ENCODE data around the gene TCERG1. TPM values are rescaled to one million over a fixed set of nuclear protein-coding genes. Genes with fewer than 3 reads are reported as not detected.

Gene TCERG1
- total RNA-seq, 1 experiment from 2014 or later: 142 TPM

DNA sequence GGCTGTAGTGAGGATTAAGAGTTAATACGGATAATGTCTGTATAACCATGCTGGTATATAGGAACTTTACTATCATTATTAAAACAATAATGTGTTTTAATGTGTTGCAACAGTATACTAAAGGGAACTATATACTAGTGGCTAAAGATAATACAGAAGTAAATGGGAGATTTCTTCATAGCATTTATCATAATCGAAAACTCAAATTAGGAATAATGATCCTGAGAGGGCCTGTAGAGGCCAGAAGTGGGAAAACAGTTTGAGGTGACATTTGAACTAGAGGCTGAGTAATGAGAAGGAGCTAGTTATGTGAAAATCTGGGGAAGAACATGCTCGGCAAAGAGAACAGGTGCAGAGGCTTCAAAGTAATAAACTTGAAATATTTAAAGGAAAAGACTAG, 2.9 kb downstream of the TCERG1 start:
- Histone ChIP-seq H3K4me1 (ENCODE audit: insufficient read depth, low read length, poor library complexity, severe bottlenecking) (peaks cover 15% of the 10 kb centered on the region), H3K27ac (ENCODE audit: low read depth, low read length, poor library complexity, severe bottlenecking) (no peak overlapping the region), H3K9me3 (ENCODE audit: low read depth, low read length, poor library complexity, severe bottlenecking) (no peaks in the 10 kb centered on the region), H3K27me3 (replicated peaks; ENCODE audit: insufficient read depth, low read depth, low read length, poor library complexity) (no peaks in the 10 kb centered on the region), H3K36me3 (ENCODE audit: insufficient read depth, low read length, poor library complexity, severe bottlenecking) (peaks cover 8% of the 10 kb centered on the region), H3K4me3 (ENCODE audit: low read depth, low read length, poor library complexity, severe bottlenecking) (no peak overlapping the region)
- ChIA-PET POLR2A (ENCODE audit: low non-redundant PET) (no interaction called here), CTCF (no interaction called here)
- DNase-seq (ENCODE audit: low spot score): no peak
- TF ChIP-seq, protein P1, sequence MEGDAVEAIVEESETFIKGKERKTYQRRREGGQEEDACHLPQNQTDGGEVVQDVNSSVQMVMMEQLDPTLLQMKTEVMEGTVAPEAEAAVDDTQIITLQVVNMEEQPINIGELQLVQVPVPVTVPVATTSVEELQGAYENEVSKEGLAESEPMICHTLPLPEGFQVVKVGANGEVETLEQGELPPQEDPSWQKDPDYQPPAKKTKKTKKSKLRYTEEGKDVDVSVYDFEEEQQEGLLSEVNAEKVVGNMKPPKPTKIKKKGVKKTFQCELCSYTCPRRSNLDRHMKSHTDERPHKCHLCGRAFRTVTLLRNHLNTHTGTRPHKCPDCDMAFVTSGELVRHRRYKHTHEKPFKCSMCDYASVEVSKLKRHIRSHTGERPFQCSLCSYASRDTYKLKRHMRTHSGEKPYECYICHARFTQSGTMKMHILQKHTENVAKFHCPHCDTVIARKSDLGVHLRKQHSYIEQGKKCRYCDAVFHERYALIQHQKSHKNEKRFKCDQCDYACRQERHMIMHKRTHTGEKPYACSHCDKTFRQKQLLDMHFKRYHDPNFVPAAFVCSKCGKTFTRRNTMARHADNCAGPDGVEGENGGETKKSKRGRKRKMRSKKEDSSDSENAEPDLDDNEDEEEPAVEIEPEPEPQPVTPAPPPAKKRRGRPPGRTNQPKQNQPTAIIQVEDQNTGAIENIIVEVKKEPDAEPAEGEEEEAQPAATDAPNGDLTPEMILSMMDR (conservative IDR thresholded peaks at IDR 0.05; ENCODE audit: low read depth, low read length): no peak
- no peak for TF ChIP-seq EZH2 (IDR thresholded peaks at IDR 0.05; ENCODE audit: borderline replicate concordance, low read depth, low read length, poor library complexity, severe bottlenecking)
- intact Hi-C loops (cut with micrococcal nuclease; ENCODE audit: unreplicated experiment): no loop called here
- no TSS peak for BruUV-seq (replicated peaks)

DNA sequence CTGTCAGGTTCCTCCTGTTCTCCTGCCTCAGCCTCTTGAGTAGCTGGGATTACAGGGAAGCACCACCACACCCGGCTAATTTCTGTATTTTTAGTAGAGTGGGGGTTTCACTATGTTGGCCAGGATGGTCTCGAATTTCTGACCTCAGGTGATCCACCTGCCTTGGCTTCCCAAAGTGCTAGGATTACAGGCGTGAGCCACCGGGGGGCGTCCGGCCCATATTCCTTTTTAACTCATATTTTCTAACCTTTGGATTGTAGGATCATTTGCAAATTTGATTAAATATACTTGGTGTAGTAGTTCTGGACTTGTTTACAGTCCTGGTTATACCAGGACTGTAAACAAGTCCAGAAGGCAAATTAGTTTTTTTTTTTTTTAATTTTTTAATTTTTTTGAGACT, 4.3 kb downstream of the TCERG1 start:
- no peaks in the 10 kb centered on the region for H3K27me3 ChIP-seq (replicated peaks; ENCODE audit: insufficient read depth, low read depth, low read length, poor library complexity)
- CTCF ChIA-PET: no interaction called here
- no peaks in the 10 kb centered on the region for H3K9me3 ChIP-seq (ENCODE audit: low read depth, low read length, poor library complexity, severe bottlenecking)
- H3K4me1 ChIP-seq (ENCODE audit: insufficient read depth, low read length, poor library complexity, severe bottlenecking): peaks cover 15% of the 10 kb centered on the region
- intact Hi-C loops (cut with micrococcal nuclease; ENCODE audit: unreplicated experiment): no loop called here
- H3K27ac ChIP-seq (ENCODE audit: low read depth, low read length, poor library complexity, severe bottlenecking): no peak overlapping the region
- POLR2A ChIA-PET (ENCODE audit: low non-redundant PET): no interaction called here
- no peak for TF ChIP-seq EZH2 (IDR thresholded peaks at IDR 0.05; ENCODE audit: borderline replicate concordance, low read depth, low read length, poor library complexity, severe bottlenecking)
- TF ChIP-seq, protein P1 (conservative IDR thresholded peaks at IDR 0.05; ENCODE audit: low read depth, low read length): peak; percentile 44
- BruUV-seq (replicated peaks): no TSS peak
- peaks cover 22% of the 10 kb centered on the region for H3K36me3 ChIP-seq (ENCODE audit: insufficient read depth, low read length, poor library complexity, severe bottlenecking)
- no peak overlapping the region for H3K4me3 ChIP-seq (ENCODE audit: low read depth, low read length, poor library complexity, severe bottlenecking)
- DNase-seq (ENCODE audit: low spot score): no peak

DNA sequence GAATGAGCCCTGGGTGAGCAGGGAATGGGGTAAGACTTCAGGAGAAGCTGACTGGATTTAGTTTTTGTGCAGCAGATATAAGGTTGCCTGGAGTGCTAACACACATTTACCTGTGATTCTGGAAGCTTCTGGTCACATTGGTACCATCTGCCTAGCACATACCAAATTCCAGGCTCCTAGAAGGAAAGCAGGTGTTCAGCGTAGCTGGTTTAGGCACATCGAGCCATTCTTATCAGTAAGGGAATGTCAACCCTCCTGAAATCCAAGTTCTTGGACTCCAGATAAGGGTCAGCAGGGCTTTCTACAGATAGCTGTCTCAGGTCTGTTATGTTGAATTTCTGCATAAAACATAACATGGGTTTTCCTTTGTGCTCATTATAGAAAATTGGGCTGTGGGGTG, 10.3 kb downstream of the TCERG1 start:
- intact Hi-C loops (cut with micrococcal nuclease; ENCODE audit: unreplicated experiment): no loop called here
- Histone ChIP-seq H3K36me3 (ENCODE audit: insufficient read depth, low read length, poor library complexity, severe bottlenecking) (peaks cover 76% of the 10 kb centered on the region), H3K4me1 (ENCODE audit: insufficient read depth, low read length, poor library complexity, severe bottlenecking) (peaks cover 12% of the 10 kb centered on the region), H3K27ac (ENCODE audit: low read depth, low read length, poor library complexity, severe bottlenecking) (no peak overlapping the region), H3K27me3 (replicated peaks; ENCODE audit: insufficient read depth, low read depth, low read length, poor library complexity) (no peaks in the 10 kb centered on the region), H3K9me3 (ENCODE audit: low read depth, low read length, poor library complexity, severe bottlenecking) (no peaks in the 10 kb centered on the region), H3K4me3 (ENCODE audit: low read depth, low read length, poor library complexity, severe bottlenecking) (no peak overlapping the region)
- POLR2A ChIA-PET (ENCODE audit: low non-redundant PET): no interaction called here
- CTCF ChIA-PET: no interaction called here
- BruUV-seq (replicated peaks): no TSS peak
- no peak for DNase-seq (ENCODE audit: low spot score)
- TF ChIP-seq, protein P1 (conservative IDR thresholded peaks at IDR 0.05; ENCODE audit: low read depth, low read length): no peak
- no peak for TF ChIP-seq EZH2 (IDR thresholded peaks at IDR 0.05; ENCODE audit: borderline replicate concordance, low read depth, low read length, poor library complexity, severe bottlenecking)
